SK-N-SH treated with all-trans-retinoic acid at 6 μM for 48 hours (cell line): ENCODE measurements around the gene KPNA1.

Experiments
- ATAC-seq: fragments of 200-7000 bp; cut with Tn5 transposase; 3 replicates; pipeline ENCODE4 v1.9.1; 2020; ENCODE audit warnings: mild to moderate bottlenecking, moderate library complexity
- ARNTL ChIP-seq: fragments of 450-650 bp; formaldehyde crosslinking; IDR thresholded peaks from 2 replicates; pipeline ENCODE4 v1.5.0; 2020; ENCODE audit warnings: low read depth, mild to moderate bottlenecking, moderate library complexity, borderline replicate concordance
- BACH2 ChIP-seq: fragments of 250-450 bp; sonication (Bioruptor Pico); IDR thresholded peaks from 2 replicates; pipeline ENCODE4 v1.9.0; 2021; ENCODE audit warnings: mild to moderate bottlenecking, borderline replicate concordance
- CSDC2 ChIP-seq: fragments of 250-450 bp; sonication (Bioruptor Pico); IDR thresholded peaks from 2 replicates; pipeline ENCODE4 v1.5.0; 2020; ENCODE audit warnings: mild to moderate bottlenecking, moderate library complexity
- ESRRG ChIP-seq: fragments of 250-450 bp; sonication (Bioruptor Pico); IDR thresholded peaks from 2 replicates; pipeline ENCODE4 v1.6.1; 2021; ENCODE audit warnings: mild to moderate bottlenecking
- GLIS3 ChIP-seq: fragments of 250-450 bp; sonication (Bioruptor Pico); IDR thresholded peaks from 2 replicates; pipeline ENCODE4 v1.5.0; 2020; ENCODE audit warnings: mild to moderate bottlenecking, moderate library complexity
- ISL1 ChIP-seq: fragments of 250-450 bp; sonication (Bioruptor Pico); IDR thresholded peaks from 2 replicates; pipeline ENCODE4 v2.1.2; 2022; ENCODE audit warnings: mild to moderate bottlenecking, moderate library complexity
- OSR1 ChIP-seq: fragments of 250-450 bp; sonication (Bioruptor Pico); IDR thresholded peaks from 2 replicates; pipeline ENCODE4 v1.8.0; 2022; ENCODE audit warnings: moderate library complexity, mild to moderate bottlenecking, inconsistent platforms
- PPARA ChIP-seq: fragments of 250-450 bp; sonication (Bioruptor Pico); IDR thresholded peaks from 2 replicates; pipeline ENCODE4 v1.5.0; 2020; ENCODE audit warnings: mild to moderate bottlenecking, borderline replicate concordance
- RARB ChIP-seq: fragments of 250-450 bp; sonication (Bioruptor Pico); IDR thresholded peaks from 2 replicates; pipeline ENCODE4 v1.8.0; 2021; ENCODE audit warnings: mild to moderate bottlenecking, moderate library complexity
- TCF4 ChIP-seq: fragments of 250-450 bp; sonication (Bioruptor Pico); IDR thresholded peaks from 2 replicates; pipeline ENCODE4 v1.8.0; 2021; ENCODE audit warnings: mild to moderate bottlenecking, moderate library complexity, borderline replicate concordance
- TOX ChIP-seq: fragments of 250-450 bp; sonication (Bioruptor Pico); IDR thresholded peaks from 2 replicates; pipeline ENCODE4 v1.8.0; 2021; ENCODE audit warnings: mild to moderate bottlenecking, moderate library complexity, borderline replicate concordance
- ZC3H10 ChIP-seq: fragments of 250-450 bp; sonication (Bioruptor Pico); IDR thresholded peaks from 2 replicates; pipeline ENCODE4 v1.5.1; 2021; ENCODE audit warnings: mild to moderate bottlenecking, moderate library complexity
- ZFP3 ChIP-seq: fragments of 250-450 bp; sonication (Bioruptor Pico); IDR thresholded peaks from 2 replicates; pipeline ENCODE4 v1.5.0; 2020; ENCODE audit warnings: mild to moderate bottlenecking, moderate library complexity
- ZFP30 ChIP-seq: fragments of 450-650 bp; formaldehyde crosslinking; IDR thresholded peaks from 2 replicates; pipeline ENCODE4 v1.5.0; 2022; ENCODE audit warnings: mild to moderate bottlenecking, moderate library complexity
- ZNF565 ChIP-seq: fragments of 450-650 bp; formaldehyde crosslinking; conservative IDR thresholded peaks from 2 replicates; pipeline ENCODE4 v1.5.0; 2020; ENCODE audit warnings: low read depth, mild to moderate bottlenecking, moderate library complexity
- ZNF70 ChIP-seq: fragments of 450-650 bp; formaldehyde crosslinking; IDR thresholded peaks from 2 replicates; pipeline ENCODE4 v1.5.0; 2020; ENCODE audit warnings: mild to moderate bottlenecking, moderate library complexity
- ZNF8 ChIP-seq: fragments of 450-650 bp; formaldehyde crosslinking; IDR thresholded peaks from 2 replicates; pipeline ENCODE4 v1.5.0; 2020; ENCODE audit warnings: mild to moderate bottlenecking, moderate library complexity
- TF ChIP-seq, protein P1 (sequence below): fragments of 250-450 bp; sonication (Bioruptor Pico); IDR thresholded peaks from 2 replicates; pipeline ENCODE4 v1.5.1; 2021; ENCODE audit warnings: mild to moderate bottlenecking, moderate library complexity
- TF ChIP-seq, protein P2 (sequence below): fragments of 250-450 bp; sonication (Bioruptor Pico); IDR thresholded peaks from 2 replicates; pipeline ENCODE4 v1.8.0; 2020; ENCODE audit warnings: mild to moderate bottlenecking, moderate library complexity, borderline replicate concordance
- TF ChIP-seq, protein P3 (sequence below): fragments of 250-450 bp; sonication (Bioruptor Pico); IDR thresholded peaks from 2 replicates; pipeline ENCODE4 v1.5.1; 2020; ENCODE audit warnings: low read depth, mild to moderate bottlenecking, moderate library complexity
- TF ChIP-seq, protein P4 (sequence below): fragments of 250-450 bp; sonication (Bioruptor Pico); IDR thresholded peaks from 2 replicates; pipeline ENCODE4 v1.8.0; 2021; ENCODE audit warnings: low read depth, mild to moderate bottlenecking, moderate library complexity, borderline replicate concordance
- TF ChIP-seq, protein P5 (sequence below): fragments of 250-450 bp; sonication (Bioruptor Pico); IDR thresholded peaks from 2 replicates; pipeline ENCODE4 v1.5.0; 2020; ENCODE audit warnings: mild to moderate bottlenecking, moderate library complexity

Gene KPNA1

DNA sequence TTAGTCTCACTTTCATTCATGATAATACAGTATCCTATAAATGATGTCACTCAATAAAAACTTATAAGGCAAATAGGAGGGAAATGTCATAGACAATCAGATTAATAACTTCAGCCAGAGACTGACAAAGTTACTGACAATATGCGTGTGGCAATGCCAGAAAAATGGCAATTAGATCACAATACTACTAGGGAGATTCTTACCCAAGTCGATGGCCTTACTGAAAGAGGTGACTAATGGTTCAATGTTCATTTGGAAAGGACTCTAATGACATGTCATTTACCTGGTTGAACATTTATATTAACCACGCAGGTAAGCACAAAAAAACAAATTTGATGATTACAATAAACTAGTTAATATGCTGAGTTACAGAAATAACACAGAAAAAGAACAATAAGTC, 52.9 kb downstream of the KPNA1 start:
- no peak for ATAC-seq

DNA sequence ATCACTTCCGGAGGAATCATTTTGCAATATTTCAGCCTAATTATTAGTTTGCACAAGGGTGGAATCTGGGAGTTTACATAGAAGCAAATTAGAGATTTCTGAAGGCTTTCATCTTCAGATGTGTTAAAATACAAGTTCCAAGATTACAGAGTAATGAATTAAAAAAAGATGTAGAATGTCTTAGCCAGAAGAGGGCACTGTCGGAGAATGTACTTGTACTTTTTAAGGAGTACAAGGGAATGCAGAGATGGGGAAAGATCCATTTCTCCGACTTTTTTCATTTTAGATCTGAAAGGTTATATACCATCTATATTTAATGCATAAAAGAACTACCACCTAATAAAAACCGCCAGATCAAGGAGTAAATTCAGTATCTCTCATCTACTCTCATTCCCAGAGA, 55.7 kb downstream of the KPNA1 start:
- ATAC-seq: peak; percentile 79
- TF ChIP-seq, protein P1, sequence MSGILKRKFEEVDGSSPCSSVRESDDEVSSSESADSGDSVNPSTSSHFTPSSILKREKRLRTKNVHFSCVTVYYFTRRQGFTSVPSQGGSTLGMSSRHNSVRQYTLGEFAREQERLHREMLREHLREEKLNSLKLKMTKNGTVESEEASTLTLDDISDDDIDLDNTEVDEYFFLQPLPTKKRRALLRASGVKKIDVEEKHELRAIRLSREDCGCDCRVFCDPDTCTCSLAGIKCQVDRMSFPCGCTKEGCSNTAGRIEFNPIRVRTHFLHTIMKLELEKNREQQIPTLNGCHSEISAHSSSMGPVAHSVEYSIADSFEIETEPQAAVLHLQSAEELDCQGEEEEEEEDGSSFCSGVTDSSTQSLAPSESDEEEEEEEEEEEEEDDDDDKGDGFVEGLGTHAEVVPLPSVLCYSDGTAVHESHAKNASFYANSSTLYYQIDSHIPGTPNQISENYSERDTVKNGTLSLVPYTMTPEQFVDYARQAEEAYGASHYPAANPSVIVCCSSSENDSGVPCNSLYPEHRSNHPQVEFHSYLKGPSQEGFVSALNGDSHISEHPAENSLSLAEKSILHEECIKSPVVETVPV (CRISPR knock-in tag): no peak
- no peak for TF ChIP-seq ZNF8 (CRISPR knock-in tag)
- TF ChIP-seq OSR1 (CRISPR knock-in tag): no peak
- no peak for TF ChIP-seq ZFP30
- TF ChIP-seq ZNF565: no peak
- no peak for TF ChIP-seq ESRRG
- TF ChIP-seq ZNF70 (CRISPR knock-in tag): no peak
- no peak for TF ChIP-seq TOX (CRISPR knock-in tag)
- TF ChIP-seq, protein P2, sequence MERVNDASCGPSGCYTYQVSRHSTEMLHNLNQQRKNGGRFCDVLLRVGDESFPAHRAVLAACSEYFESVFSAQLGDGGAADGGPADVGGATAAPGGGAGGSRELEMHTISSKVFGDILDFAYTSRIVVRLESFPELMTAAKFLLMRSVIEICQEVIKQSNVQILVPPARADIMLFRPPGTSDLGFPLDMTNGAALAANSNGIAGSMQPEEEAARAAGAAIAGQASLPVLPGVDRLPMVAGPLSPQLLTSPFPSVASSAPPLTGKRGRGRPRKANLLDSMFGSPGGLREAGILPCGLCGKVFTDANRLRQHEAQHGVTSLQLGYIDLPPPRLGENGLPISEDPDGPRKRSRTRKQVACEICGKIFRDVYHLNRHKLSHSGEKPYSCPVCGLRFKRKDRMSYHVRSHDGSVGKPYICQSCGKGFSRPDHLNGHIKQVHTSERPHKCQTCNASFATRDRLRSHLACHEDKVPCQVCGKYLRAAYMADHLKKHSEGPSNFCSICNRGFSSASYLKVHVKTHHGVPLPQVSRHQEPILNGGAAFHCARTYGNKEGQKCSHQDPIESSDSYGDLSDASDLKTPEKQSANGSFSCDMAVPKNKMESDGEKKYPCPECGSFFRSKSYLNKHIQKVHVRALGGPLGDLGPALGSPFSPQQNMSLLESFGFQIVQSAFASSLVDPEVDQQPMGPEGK (CRISPR knock-in tag): no peak
- TF ChIP-seq CSDC2: no peak
- no peak for TF ChIP-seq BACH2 (CRISPR knock-in tag)
- TF ChIP-seq, protein P3, sequence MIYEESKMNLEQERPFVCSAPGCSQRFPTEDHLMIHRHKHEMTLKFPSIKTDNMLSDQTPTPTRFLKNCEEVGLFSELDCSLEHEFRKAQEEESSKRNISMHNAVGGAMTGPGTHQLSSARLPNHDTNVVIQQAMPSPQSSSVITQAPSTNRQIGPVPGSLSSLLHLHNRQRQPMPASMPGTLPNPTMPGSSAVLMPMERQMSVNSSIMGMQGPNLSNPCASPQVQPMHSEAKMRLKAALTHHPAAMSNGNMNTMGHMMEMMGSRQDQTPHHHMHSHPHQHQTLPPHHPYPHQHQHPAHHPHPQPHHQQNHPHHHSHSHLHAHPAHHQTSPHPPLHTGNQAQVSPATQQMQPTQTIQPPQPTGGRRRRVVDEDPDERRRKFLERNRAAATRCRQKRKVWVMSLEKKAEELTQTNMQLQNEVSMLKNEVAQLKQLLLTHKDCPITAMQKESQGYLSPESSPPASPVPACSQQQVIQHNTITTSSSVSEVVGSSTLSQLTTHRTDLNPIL (CRISPR knock-in tag): no peak
- no peak for TF ChIP-seq ARNTL (CRISPR knock-in tag)
- TF ChIP-seq, protein P4, sequence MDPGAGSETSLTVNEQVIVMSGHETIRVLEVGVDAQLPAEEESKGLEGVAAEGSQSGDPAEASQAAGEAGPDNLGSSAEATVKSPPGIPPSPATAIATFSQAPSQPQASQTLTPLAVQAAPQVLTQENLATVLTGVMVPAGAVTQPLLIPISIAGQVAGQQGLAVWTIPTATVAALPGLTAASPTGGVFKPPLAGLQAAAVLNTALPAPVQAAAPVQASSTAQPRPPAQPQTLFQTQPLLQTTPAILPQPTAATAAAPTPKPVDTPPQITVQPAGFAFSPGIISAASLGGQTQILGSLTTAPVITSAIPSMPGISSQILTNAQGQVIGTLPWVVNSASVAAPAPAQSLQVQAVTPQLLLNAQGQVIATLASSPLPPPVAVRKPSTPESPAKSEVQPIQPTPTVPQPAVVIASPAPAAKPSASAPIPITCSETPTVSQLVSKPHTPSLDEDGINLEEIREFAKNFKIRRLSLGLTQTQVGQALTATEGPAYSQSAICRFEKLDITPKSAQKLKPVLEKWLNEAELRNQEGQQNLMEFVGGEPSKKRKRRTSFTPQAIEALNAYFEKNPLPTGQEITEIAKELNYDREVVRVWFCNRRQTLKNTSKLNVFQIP (CRISPR knock-in tag): no peak
- no peak for TF ChIP-seq PPARA

More for the DNA sequence above, 52.9 kb downstream of the KPNA1 start:
- TF ChIP-seq BACH2 (CRISPR knock-in tag): no peak
- no peak for TF ChIP-seq ZNF8 (CRISPR knock-in tag)
- TF ChIP-seq OSR1 (CRISPR knock-in tag): no peak
- TF ChIP-seq, protein P5, sequence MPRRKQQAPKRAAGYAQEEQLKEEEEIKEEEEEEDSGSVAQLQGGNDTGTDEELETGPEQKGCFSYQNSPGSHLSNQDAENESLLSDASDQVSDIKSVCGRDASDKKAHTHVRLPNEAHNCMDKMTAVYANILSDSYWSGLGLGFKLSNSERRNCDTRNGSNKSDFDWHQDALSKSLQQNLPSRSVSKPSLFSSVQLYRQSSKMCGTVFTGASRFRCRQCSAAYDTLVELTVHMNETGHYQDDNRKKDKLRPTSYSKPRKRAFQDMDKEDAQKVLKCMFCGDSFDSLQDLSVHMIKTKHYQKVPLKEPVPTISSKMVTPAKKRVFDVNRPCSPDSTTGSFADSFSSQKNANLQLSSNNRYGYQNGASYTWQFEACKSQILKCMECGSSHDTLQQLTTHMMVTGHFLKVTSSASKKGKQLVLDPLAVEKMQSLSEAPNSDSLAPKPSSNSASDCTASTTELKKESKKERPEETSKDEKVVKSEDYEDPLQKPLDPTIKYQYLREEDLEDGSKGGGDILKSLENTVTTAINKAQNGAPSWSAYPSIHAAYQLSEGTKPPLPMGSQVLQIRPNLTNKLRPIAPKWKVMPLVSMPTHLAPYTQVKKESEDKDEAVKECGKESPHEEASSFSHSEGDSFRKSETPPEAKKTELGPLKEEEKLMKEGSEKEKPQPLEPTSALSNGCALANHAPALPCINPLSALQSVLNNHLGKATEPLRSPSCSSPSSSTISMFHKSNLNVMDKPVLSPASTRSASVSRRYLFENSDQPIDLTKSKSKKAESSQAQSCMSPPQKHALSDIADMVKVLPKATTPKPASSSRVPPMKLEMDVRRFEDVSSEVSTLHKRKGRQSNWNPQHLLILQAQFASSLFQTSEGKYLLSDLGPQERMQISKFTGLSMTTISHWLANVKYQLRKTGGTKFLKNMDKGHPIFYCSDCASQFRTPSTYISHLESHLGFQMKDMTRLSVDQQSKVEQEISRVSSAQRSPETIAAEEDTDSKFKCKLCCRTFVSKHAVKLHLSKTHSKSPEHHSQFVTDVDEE (CRISPR knock-in tag): no peak
- TF ChIP-seq RARB (CRISPR knock-in tag): no peak
- TF ChIP-seq ZC3H10 (CRISPR knock-in tag): no peak
- TF ChIP-seq, protein P1 (CRISPR knock-in tag): no peak
- TF ChIP-seq GLIS3 (CRISPR knock-in tag): no peak
- no peak for TF ChIP-seq CSDC2
- TF ChIP-seq, protein P4 (CRISPR knock-in tag): no peak
- no peak for TF ChIP-seq ZFP3 (CRISPR knock-in tag)
- no peak for TF ChIP-seq ZNF565
- TF ChIP-seq TCF4: no peak
- no peak for TF ChIP-seq ISL1 (CRISPR knock-in tag)
- TF ChIP-seq, protein P2 (CRISPR knock-in tag): no peak
- TF ChIP-seq TOX (CRISPR knock-in tag): no peak
- no peak for TF ChIP-seq ARNTL (CRISPR knock-in tag)
- TF ChIP-seq ZNF70 (CRISPR knock-in tag): no peak
- no peak for TF ChIP-seq PPARA
- TF ChIP-seq, all 23 proteins: peak for 0
